NCI-H2107 treated with DMSO at 0.1 percent for 48 hours (cell line): ENCODE results near the gene STK10.

Experiments used
- DNase-seq: peaks from one replicate; lab custom pipeline; 2025; ENCODE audit not compliant: unreplicated experiment; lab: John Stamatoyannopoulos, UW

STK10 gene

GRCh38 chr5:172110921-172111851 lies 76.8 kb downstream of the STK10 start:
- no peak for DNase-seq

- DNase-seq, result no peak
These were observed 77.7 kb downstream of the STK10 start for GRCh38 chr5:172110260-172110815.

GRCh38 chr5:172109749-172110148 lies 78.3 kb downstream of the STK10 start:
- no peak for DNase-seq

- no peak for DNase-seq
These were observed 80.5 kb downstream of the STK10 start for GRCh38 chr5:172107571-172107970.

- no peak for DNase-seq
These were observed 81.3 kb downstream of the STK10 start for GRCh38 chr5:172106511-172107356.

GRCh38 chr5:172105811-172106210 lies 82.2 kb downstream of the STK10 start:
- no peak for DNase-seq

- DNase-seq, result no peak
These were observed 83.0 kb downstream of the STK10 start for GRCh38 chr5:172104801-172105701.

- no peak for DNase-seq
These were observed 84.0 kb downstream of the STK10 start for GRCh38 chr5:172104021-172104420.

GRCh38 chr5:172102913-172103626 lies 85.0 kb downstream of the STK10 start:
- no peak for DNase-seq

- no peak for DNase-seq
These were observed 85.7 kb downstream of the STK10 start for GRCh38 chr5:172102218-172102870.

- DNase-seq, result no peak
These were observed 86.3 kb downstream of the STK10 start for GRCh38 chr5:172101547-172102217.

- DNase-seq, result no peak
These were observed 89.1 kb downstream of the STK10 start for GRCh38 chr5:172098883-172099282.

- no peak for DNase-seq
These were observed 90.0 kb downstream of the STK10 start for GRCh38 chr5:172098046-172098445.

- no peak for DNase-seq
These were observed 90.7 kb downstream of the STK10 start for GRCh38 chr5:172097356-172097755.

GRCh38 chr5:172096207-172096940 lies 91.7 kb downstream of the STK10 start:
- no peak for DNase-seq

- DNase-seq, result no peak
These were observed 92.4 kb downstream of the STK10 start for GRCh38 chr5:172095368-172096206.

GRCh38 chr5:172093965-172094364 lies 94.1 kb downstream of the STK10 start:
- DNase-seq, result no peak
